ENCODE results near the gene PCAT6.

- TF ChIP-seq EZH2phosphoT487 (IDR thresholded peaks at IDR 0.05; ENCODE audit: borderline replicate concordance, low read length) (no peak), EZH2 (IDR thresholded peaks at IDR 0.05; ENCODE audit: low read length, unreplicated experiment) (no peak), CTCF (conservative IDR thresholded peaks at IDR 0.05; ENCODE audit: low read depth, low read length) (no peak)
Observed at GRCh38 chr1:202844935-202845334, 34.2 kb downstream of the PCAT6 start.

Data from PC-3 (cell line).